ENCODE data around the gene PRRX2. TPM values are rescaled to one million over a fixed set of nuclear protein-coding genes. Genes with fewer than 3 reads are reported as not detected.

PRRX2 gene
- total and polyA plus RNA-seq, 2 of the 13 experiments (the other 11 are each of a cell fraction or from before 2014, with no cell fraction given), result 0.05 TPM; not detected in 1

GRCh38 chr9:129626625-129627284 is 38.7 kb upstream of the PRRX2 start (continued):
- TF ChIP-seq ZFP91 (CRISPR knock-in tag; IDR thresholded peaks at IDR 0.05; ENCODE audit: borderline replicate concordance) (0 out of 2 replicates have a peak, but pooled peaks have one; percentile 65), HIC2 (CRISPR knock-in tag; IDR thresholded peaks at IDR 0.05; ENCODE audit: low read depth) (no peak), DMAP1 (CRISPR knock-in tag; IDR thresholded peaks at IDR 0.05) (peak; percentile 66), NR2C2 (CRISPR knock-in tag; IDR thresholded peaks at IDR 0.05; ENCODE audit: borderline replicate concordance) (0 out of 2 replicates have a peak, but pooled peaks have one; percentile 7), PLSCR1 (CRISPR knock-in tag; IDR thresholded peaks at IDR 0.05; ENCODE audit: borderline replicate concordance) (no peak), POLR2AphosphoS5 (IDR thresholded peaks at IDR 0.05; ENCODE audit: low read depth, low read length) (peak; percentile 42), ZNF331 (CRISPR knock-in tag; IDR thresholded peaks at IDR 0.05) (0 out of 2 replicates have a peak, but pooled peaks have one; percentile 12), HOXA3 (CRISPR knock-in tag; IDR thresholded peaks at IDR 0.05) (peak; percentile 38; the same call in 1 of the 2 replicates), HNF4A (CRISPR knock-in tag; IDR thresholded peaks at IDR 0.05) (peak; percentile 90), BRCA1 (CRISPR knock-in tag; IDR thresholded peaks at IDR 0.05) (peak; percentile 24; the same call in 1 of the 2 replicates), FOSL2 (CRISPR knock-in tag; IDR thresholded peaks at IDR 0.05) (0 out of 2 replicates have a peak, but pooled peaks have one; percentile 8), SKI (IDR thresholded peaks at IDR 0.05; ENCODE audit: partially characterized antibody) (peak; percentile 15), ZSCAN31 (CRISPR knock-in tag; IDR thresholded peaks at IDR 0.05; ENCODE audit: low read depth) (0 out of 2 replicates have a peak, but pooled peaks have one; percentile 1), GABPA (IDR thresholded peaks at IDR 0.05; ENCODE audit: low read depth, low read length) (no peak; the same call in 1 of the 2 replicates), GABPA (CRISPR knock-in tag; IDR thresholded peaks at IDR 0.05; ENCODE audit: low read depth) (peak; percentile 78), RXRB (CRISPR knock-in tag; IDR thresholded peaks at IDR 0.05; ENCODE audit: borderline replicate concordance) (peak; percentile 38; the same call in 1 of the 2 replicates), DRAP1 (CRISPR knock-in tag; IDR thresholded peaks at IDR 0.05) (peak; percentile 44; the same call in 1 of the 2 replicates), ZNF777 (CRISPR knock-in tag; IDR thresholded peaks at IDR 0.05) (0 out of 2 replicates have a peak, but pooled peaks have one; percentile 33), TBL1XR1 (IDR thresholded peaks at IDR 0.05; ENCODE audit: borderline replicate concordance, low read length, partially characterized antibody) (peak; percentile 10), ZFY (CRISPR knock-in tag; IDR thresholded peaks at IDR 0.05) (peak; percentile 46), ZGPAT (CRISPR knock-in tag; IDR thresholded peaks at IDR 0.05) (no peak), ZNF543 (CRISPR knock-in tag; IDR thresholded peaks at IDR 0.05) (0 out of 2 replicates have a peak, but pooled peaks have one; percentile 44), ZBTB43 (CRISPR knock-in tag; conservative IDR thresholded peaks at IDR 0.05) (0 out of 2 replicates have a peak, but pooled peaks have one; percentile 48)

Measured in HepG2 (cell line).